ENCODE data around the gene SUPT20H.

GRCh38 chr13:37049810-37050209 is 9.7 kb downstream of the SUPT20H start:
- TF ChIP-seq CTCF (conservative IDR thresholded peaks at IDR 0.05) = no peak
- TF ChIP-seq ZFX (IDR thresholded peaks at IDR 0.05) = no peak
